Activated CD8-positive, alpha-beta T cell treated with anti-CD3 and anti-CD28 coated beads for 36 hours (primary cell): ENCODE data around the gene MYCBPAP. TPM values are rescaled to one million over a fixed set of nuclear protein-coding genes. Genes with fewer than 3 reads are reported as not detected.

Source experiments
- ATAC-seq: fragments of 200-7000 bp; cut with Tn5 transposase; one replicate; pipeline ENCODE4 v1.10.0; 2021; ENCODE audit warnings: mild to moderate bottlenecking, moderate library complexity
- CTCF ChIA-PET: fragments of 350-600 bp; sonication (Branson Sonifier 250); formaldehyde crosslinking; loops from one replicate; lab custom pipeline; 2021; ENCODE audit warnings: antibody characterized with exemption; lab: Charles Lee
- POLR2A ChIA-PET: fragments of 350-600 bp; sonication (Branson Sonifier 250); formaldehyde crosslinking; loops from one replicate; lab custom pipeline; 2021; ENCODE audit warnings: antibody characterized with exemption; lab: Charles Lee
- DNase-seq: peaks from one replicate; pipeline ENCODE4 v3.0.0-alpha.2; 2020
- H3K27ac Mint-ChIP-seq: one replicate; pipeline ENCODE4 v1.8.0; 2021; ENCODE audit warnings: mild to moderate bottlenecking, mixed read lengths
- H3K27me3 Mint-ChIP-seq: one replicate; pipeline ENCODE4 v1.8.0; 2021; ENCODE audit warnings: mixed read lengths
- H3K36me3 Mint-ChIP-seq: one replicate; pipeline ENCODE4 v1.8.0; 2021; ENCODE audit warnings: low read depth, mixed read lengths
- H3K4me1 Mint-ChIP-seq: one replicate; pipeline ENCODE4 v1.8.0; 2021; ENCODE audit warnings: low read depth, mixed read lengths
- H3K4me3 Mint-ChIP-seq: one replicate; pipeline ENCODE4 v1.8.0; 2021; ENCODE audit warnings: mild to moderate bottlenecking, moderate library complexity, mixed read lengths
- H3K9me3 Mint-ChIP-seq: one replicate; pipeline ENCODE4 v1.8.0; 2021; ENCODE audit warnings: mixed read lengths
- intact Hi-C: fragments of 100-400 bp; cut with micrococcal nuclease; formaldehyde crosslinking; loops from one replicate; pipeline ENCODE4 v1.10.0; 2022
- total RNA-seq, 2 experiments: library from RNA; stranded (reverse); gene quantifications; one replicate each; pipeline ENCODE4 v1.2.3, GENCODE V29; 2021
- TF ChIP-seq, protein P1 (sequence below): fragments of 200-600 bp; IDR thresholded peaks from one replicate; pipeline ENCODE4 v1.8.0; 2022; ENCODE audit warnings: antibody characterized with exemption, mild to moderate bottlenecking

MYCBPAP gene
- total RNA-seq, 2 experiments from 2014 or later = 6.7 to 6.9 TPM

DNA sequence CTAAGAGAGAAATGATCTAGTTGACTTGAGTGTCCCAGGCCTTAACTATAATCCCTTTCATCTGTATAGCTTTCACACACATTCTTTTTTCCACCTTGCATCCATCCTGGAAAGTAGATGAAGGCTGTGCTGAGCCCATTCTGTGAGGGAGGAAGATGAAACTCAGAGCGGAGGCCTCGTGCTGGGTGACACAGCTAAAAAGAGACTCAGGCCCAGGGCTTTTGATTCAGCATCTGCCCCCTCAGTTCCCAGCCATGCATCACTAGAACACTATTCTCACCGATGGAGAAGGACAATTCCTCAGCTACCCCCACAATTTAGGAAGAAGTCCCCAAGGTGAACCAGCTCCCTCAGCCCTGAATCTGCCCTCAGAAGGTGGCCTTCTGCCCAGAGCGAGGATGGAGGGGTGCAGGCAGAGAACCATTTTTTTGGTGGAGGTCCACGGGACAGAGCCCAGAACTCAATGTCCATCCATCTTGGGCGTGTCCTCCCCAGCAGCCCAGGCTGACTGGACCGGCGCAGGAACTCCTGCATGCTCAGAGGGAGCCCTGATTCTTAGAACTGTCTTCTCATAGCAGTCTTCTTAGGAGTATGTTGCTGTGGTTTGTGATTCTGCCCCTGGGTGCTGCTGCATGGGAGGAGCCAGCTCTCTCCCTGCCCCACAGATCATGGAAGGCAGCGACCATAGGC, 5.8 kb upstream of the MYCBPAP start:
- H3K4me1 Mint-ChIP-seq = peaks cover 22% of the 10 kb centered on the region
- no peak overlapping the region for H3K4me3 Mint-ChIP-seq
- no peaks in the 10 kb centered on the region for H3K36me3 Mint-ChIP-seq
- ATAC-seq (peak; percentile 6), DNase-seq (no peak)
- no peak overlapping the region for H3K27ac Mint-ChIP-seq
- TF ChIP-seq, protein P1, sequence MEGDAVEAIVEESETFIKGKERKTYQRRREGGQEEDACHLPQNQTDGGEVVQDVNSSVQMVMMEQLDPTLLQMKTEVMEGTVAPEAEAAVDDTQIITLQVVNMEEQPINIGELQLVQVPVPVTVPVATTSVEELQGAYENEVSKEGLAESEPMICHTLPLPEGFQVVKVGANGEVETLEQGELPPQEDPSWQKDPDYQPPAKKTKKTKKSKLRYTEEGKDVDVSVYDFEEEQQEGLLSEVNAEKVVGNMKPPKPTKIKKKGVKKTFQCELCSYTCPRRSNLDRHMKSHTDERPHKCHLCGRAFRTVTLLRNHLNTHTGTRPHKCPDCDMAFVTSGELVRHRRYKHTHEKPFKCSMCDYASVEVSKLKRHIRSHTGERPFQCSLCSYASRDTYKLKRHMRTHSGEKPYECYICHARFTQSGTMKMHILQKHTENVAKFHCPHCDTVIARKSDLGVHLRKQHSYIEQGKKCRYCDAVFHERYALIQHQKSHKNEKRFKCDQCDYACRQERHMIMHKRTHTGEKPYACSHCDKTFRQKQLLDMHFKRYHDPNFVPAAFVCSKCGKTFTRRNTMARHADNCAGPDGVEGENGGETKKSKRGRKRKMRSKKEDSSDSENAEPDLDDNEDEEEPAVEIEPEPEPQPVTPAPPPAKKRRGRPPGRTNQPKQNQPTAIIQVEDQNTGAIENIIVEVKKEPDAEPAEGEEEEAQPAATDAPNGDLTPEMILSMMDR = no peak
- intact Hi-C loops = no loop called here
- no peaks in the 10 kb centered on the region for H3K9me3 Mint-ChIP-seq
- POLR2A ChIA-PET = interaction anchor here (0.8 to 1.1 kb wide), 2 partner anchors 15 to 23 kb away, joined by 3 read pairs; no protein-coding TSS in a partner anchor
- CTCF ChIA-PET = interaction anchor here (1.5 to 6.9 kb wide), 8 partner anchors 9 to 192 kb away, joined by 4 to 50 read pairs (median 6); partner anchors contain the start of genes LRRC59 and RSAD1
- no peaks in the 10 kb centered on the region for H3K27me3 Mint-ChIP-seq

DNA sequence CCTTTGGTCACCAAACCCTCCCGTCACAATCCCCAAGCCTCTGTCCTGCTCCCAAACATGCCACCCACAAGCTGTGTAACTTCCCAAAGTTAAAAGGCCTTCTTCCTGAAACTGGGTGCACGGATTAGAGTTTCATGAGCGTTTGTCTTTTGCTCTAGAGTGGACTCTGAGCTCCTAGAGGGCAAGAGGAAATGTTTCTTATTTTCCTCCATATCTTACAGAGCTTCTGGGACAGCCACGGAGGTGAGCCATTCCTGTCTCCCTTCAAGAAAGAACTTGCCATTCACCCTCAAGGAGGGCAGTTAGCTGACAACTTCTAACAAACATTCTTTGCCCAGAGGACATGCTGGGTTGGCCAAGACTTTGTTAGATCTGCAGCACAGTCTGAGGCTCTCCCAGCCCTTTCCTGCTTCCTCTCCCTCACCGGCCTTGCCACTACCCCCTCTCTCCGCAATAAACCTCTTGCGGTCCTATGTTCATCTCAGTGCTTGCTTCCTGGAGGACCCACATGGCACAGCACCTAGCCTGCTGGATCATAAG, 2.6 kb upstream of the MYCBPAP start:
- CTCF ChIA-PET = interaction anchor here (1.0 to 6.9 kb wide), 8 partner anchors 14 to 143 kb away, joined by 3 to 50 read pairs (median 4); partner anchors contain the start of genes LRRC59 and RSAD1
- H3K36me3 Mint-ChIP-seq = peaks cover 8% of the 10 kb centered on the region
- H3K4me1 Mint-ChIP-seq = peaks cover 43% of the 10 kb centered on the region
- ATAC-seq (no peak), DNase-seq (no peak)
- no peak overlapping the region for H3K4me3 Mint-ChIP-seq
- no peaks in the 10 kb centered on the region for H3K27me3 Mint-ChIP-seq
- TF ChIP-seq, protein P1 = no peak
- POLR2A ChIA-PET = interaction anchor here (0.7 to 1.5 kb wide), 2 partner anchors 36 to 123 kb away, joined by 3 read pairs; no protein-coding TSS in a partner anchor
- no peaks in the 10 kb centered on the region for H3K9me3 Mint-ChIP-seq
- intact Hi-C loops = no loop called here
- H3K27ac Mint-ChIP-seq = no peak overlapping the region

DNA sequence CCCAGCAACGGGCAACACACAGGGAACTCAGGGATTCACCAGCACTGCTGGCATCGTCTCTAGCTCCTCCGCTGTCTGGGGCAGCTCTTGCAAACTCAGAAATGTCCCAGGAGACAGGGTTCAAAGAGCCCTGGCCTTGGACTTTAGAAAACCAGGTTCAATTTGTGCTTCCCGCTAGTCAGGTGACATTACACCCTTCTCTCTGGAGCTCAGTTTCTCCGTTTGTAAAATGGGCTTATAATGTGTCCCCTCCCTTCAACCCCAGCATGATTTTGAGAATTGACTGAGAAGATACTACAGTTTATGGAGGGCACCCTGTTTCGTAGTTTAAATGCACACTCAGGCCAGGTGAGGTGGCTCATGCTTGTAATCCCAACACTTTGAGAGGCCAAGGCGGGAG, 1.9 kb upstream of the MYCBPAP start:
- TF ChIP-seq, protein P1 = no peak
- H3K9me3 Mint-ChIP-seq = no peaks in the 10 kb centered on the region
- intact Hi-C loops = no loop called here
- H3K4me3 Mint-ChIP-seq = no peak overlapping the region
- ATAC-seq (no peak), DNase-seq (no peak)
- peaks cover 8% of the 10 kb centered on the region for H3K36me3 Mint-ChIP-seq
- H3K27ac Mint-ChIP-seq = no peak overlapping the region
- no peaks in the 10 kb centered on the region for H3K27me3 Mint-ChIP-seq
- peaks cover 49% of the 10 kb centered on the region for H3K4me1 Mint-ChIP-seq
- ChIA-PET POLR2A (no interaction called here), CTCF (interaction anchor here (1.0 to 6.9 kb wide), 5 partner anchors 23 to 144 kb away, joined by 4 to 40 read pairs (median 5); partner anchors contain the start of gene RSAD1)

- no peak for ATAC-seq
- Mint-ChIP-seq H3K4me1 (peaks cover 50% of the 10 kb centered on the region), H3K4me3 (peak overlapping the region; percentile 97), H3K27ac (peak overlapping the region; percentile 89), H3K27me3 (no peaks in the 10 kb centered on the region), H3K36me3 (peaks cover 8% of the 10 kb centered on the region), H3K9me3 (no peaks in the 10 kb centered on the region)
- TF ChIP-seq, protein P1 = no peak
- CTCF ChIA-PET = interaction anchor here (1.7 to 2.6 kb wide), 2 partner anchors 30 to 112 kb away, joined by 7 to 12 read pairs; partner anchors contain the start of genes LRRC59 and RSAD1
- POLR2A ChIA-PET = interaction anchor here (0.8 kb wide), 1 partner anchor 29 kb away, joined by 4 read pairs; the partner anchor contains the start of gene RSAD1
- intact Hi-C loops = no loop called here
- no peak for DNase-seq
Measured at GRCh38 chr17:50508573-50509460, 578 bp downstream of the MYCBPAP start.
